Mammary epithelial cell (primary cell): ENCODE data around the gene GSPT1.

ENCODE experiments used
- EZH2 ChIP-seq: IDR thresholded peaks from 2 replicates; pipeline ENCODE4 v1.6.1; 2012; ENCODE audit warnings: low read length, inconsistent platforms, borderline replicate concordance
- TF ChIP-seq, protein P1 (sequence below), 2 donors: IDR thresholded peaks in 1 of 2; conservative IDR thresholded peaks in 1 of 2; 2 replicates each; pipeline ENCODE4 v1.5.1; 2011 to 2012; ENCODE audit warnings: inconsistent platforms in 2 of 2, low read length in 2 of 2, mild to moderate bottlenecking in 2 of 2, control low read depth in 1 of 2, low read depth in 1 of 2; ENCODE audit not compliant: insufficient read depth in 1 of 2; ENCODE audit errors: extremely low read depth in 1 of 2

DNA sequence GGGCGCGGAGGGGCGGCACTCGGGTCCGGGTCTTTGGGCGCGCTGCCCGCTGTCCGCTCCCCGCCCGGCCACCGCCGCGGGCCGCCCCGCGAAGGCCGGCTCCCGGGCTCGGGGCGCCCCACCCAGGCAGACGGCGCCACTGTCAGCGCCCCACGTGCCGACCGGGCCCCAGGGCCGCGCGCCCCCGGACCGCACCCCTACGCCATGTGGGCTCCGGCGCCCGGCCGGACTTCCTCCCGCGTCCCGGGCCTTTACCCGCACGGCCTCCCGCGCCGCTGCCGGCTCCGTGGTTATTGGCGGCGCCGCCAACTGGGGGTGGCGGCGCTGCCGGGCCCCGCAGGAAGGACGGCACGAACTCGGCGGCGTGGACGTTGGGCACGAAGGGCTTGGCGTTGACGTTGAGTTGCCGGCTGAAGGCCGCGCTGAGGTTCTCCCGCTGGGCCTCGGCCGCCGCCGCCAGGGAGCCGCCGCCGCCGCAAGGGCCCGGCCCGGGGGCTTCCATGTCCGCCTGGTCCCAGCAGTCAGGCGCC is 577 bp downstream of the GSPT1 start:
- TF ChIP-seq, protein P1, sequence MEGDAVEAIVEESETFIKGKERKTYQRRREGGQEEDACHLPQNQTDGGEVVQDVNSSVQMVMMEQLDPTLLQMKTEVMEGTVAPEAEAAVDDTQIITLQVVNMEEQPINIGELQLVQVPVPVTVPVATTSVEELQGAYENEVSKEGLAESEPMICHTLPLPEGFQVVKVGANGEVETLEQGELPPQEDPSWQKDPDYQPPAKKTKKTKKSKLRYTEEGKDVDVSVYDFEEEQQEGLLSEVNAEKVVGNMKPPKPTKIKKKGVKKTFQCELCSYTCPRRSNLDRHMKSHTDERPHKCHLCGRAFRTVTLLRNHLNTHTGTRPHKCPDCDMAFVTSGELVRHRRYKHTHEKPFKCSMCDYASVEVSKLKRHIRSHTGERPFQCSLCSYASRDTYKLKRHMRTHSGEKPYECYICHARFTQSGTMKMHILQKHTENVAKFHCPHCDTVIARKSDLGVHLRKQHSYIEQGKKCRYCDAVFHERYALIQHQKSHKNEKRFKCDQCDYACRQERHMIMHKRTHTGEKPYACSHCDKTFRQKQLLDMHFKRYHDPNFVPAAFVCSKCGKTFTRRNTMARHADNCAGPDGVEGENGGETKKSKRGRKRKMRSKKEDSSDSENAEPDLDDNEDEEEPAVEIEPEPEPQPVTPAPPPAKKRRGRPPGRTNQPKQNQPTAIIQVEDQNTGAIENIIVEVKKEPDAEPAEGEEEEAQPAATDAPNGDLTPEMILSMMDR (conservative IDR thresholded peaks at IDR 0.05 in 1 of 2, IDR thresholded peaks at IDR 0.05 in 1 of 2; ENCODE audit: extremely low read depth in 1 of 2, insufficient read depth in 1 of 2, low read depth in 1 of 2, low read length in 2 of 2) = peak in 1 of 2 donors; percentile 21
- TF ChIP-seq EZH2 = no peak
